ENCODE measurements around the gene TSBP1. TPM values are rescaled to one million over a fixed set of nuclear protein-coding genes. Genes with fewer than 3 reads are reported as not detected.
"Not testable (repeated sequence)": the region's sequence is repeated elsewhere in the genome, so short reads cannot be mapped to it uniquely, and the experiment has no call there.

Gene TSBP1
- total RNA-seq, 2 experiments from 2014 or later = not detected

DNA sequence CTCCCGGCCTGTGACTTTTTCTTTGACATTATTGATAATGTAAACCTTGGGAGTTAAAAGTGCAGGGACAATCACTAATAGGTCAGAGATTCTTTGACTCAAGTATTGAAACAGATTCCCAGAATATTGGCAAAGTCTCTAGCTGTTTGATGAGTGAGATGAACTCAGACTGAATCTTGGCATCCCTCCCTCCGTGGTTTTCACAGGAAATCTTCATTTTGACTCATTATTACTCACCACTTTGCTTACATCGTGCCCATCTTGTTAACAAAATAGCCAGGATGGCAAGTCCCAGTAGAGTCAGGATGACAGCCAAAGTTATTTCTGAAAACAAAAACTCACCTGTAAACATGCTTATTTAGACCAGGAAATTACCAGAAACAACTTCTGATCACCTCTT is 2.0 kb downstream of the TSBP1 start:
- no peak overlapping the region for H3K4me3 Mint-ChIP-seq
- intact Hi-C loops (cut with micrococcal nuclease) = no loop called here
- CTCF ChIA-PET = interaction anchor here (1.2 kb wide), 1 partner anchor 44 kb away, joined by 4 read pairs; no protein-coding TSS in a partner anchor
- DNase-seq (peak; percentile 31), ATAC-seq (no peak)
- H3K36me3 Mint-ChIP-seq (ENCODE audit: low read depth) = no peaks in the 10 kb centered on the region
- H3K4me1 Mint-ChIP-seq (ENCODE audit: low read depth) = peaks cover 5% of the 10 kb centered on the region
- peaks cover 36% of the 10 kb centered on the region for H3K27me3 Mint-ChIP-seq
- H3K9me3 Mint-ChIP-seq = no peaks in the 10 kb centered on the region
- TF ChIP-seq, protein P1, sequence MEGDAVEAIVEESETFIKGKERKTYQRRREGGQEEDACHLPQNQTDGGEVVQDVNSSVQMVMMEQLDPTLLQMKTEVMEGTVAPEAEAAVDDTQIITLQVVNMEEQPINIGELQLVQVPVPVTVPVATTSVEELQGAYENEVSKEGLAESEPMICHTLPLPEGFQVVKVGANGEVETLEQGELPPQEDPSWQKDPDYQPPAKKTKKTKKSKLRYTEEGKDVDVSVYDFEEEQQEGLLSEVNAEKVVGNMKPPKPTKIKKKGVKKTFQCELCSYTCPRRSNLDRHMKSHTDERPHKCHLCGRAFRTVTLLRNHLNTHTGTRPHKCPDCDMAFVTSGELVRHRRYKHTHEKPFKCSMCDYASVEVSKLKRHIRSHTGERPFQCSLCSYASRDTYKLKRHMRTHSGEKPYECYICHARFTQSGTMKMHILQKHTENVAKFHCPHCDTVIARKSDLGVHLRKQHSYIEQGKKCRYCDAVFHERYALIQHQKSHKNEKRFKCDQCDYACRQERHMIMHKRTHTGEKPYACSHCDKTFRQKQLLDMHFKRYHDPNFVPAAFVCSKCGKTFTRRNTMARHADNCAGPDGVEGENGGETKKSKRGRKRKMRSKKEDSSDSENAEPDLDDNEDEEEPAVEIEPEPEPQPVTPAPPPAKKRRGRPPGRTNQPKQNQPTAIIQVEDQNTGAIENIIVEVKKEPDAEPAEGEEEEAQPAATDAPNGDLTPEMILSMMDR (IDR thresholded peaks at IDR 0.05) = no peak
- no peak overlapping the region for H3K27ac Mint-ChIP-seq
- POLR2A ChIA-PET = no interaction called here

- H3K9me3 Mint-ChIP-seq = no peaks in the 10 kb centered on the region
- ATAC-seq (no peak), DNase-seq (no peak)
- H3K4me1 Mint-ChIP-seq (ENCODE audit: low read depth) = peaks cover 5% of the 10 kb centered on the region
- peaks cover 39% of the 10 kb centered on the region for H3K27me3 Mint-ChIP-seq
- no peak overlapping the region for H3K4me3 Mint-ChIP-seq
- ChIA-PET POLR2A (no interaction called here), CTCF (no interaction called here)
- no peaks in the 10 kb centered on the region for H3K36me3 Mint-ChIP-seq (ENCODE audit: low read depth)
- H3K27ac Mint-ChIP-seq = no peak overlapping the region
- intact Hi-C loops (cut with micrococcal nuclease) = no loop called here
- TF ChIP-seq, protein P1 (IDR thresholded peaks at IDR 0.05) = no peak
These were observed 4.1 kb downstream of the TSBP1 start for GRCh38 chr6:32367644-32368043.

DNA sequence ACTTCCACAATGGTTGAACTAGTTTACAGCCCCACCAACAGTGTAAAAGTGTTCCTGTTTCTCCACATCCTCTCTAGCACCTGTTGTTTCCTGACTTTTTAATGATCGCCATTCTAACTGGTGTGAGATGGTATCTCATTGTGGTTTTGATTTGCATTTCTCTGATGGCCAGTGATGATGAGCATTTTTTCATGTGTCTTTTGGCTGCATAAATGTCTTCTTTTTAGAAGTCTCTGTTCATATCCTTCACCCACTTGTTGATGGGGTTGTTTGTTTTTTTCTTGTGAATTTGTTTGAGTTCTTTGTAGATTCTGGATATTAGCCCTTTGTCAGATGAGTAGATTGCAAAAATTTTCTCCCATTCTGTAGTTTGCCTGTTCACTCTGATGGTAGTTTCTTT is 12.5 kb downstream of the TSBP1 start:
- DNase-seq; CTCF ChIA-PET; H3K36me3 Mint-ChIP-seq (ENCODE audit: low read depth): not testable (repeated sequence)

DNA sequence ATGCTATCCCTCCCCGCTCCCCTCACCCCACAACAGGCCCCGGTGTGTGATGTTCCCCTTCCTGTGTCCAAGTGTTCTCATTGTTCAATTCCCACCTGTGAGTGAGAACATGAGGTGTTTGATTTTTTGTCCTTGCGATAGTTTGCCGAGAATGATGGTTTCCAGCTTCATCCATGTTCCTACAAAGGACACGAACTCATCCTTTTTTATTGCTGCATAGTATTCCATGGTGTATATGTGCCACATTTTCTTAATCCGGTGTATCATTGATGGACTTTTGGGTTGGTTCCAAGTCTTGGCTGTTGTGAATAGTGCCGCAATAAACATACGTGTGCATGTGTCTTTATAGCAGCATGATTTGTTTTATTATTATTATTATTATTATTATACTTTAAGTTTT is 13.2 kb downstream of the TSBP1 start:
- H3K4me1 Mint-ChIP-seq (ENCODE audit: low read depth); POLR2A ChIA-PET; DNase-seq; ATAC-seq; CTCF ChIA-PET; H3K9me3 Mint-ChIP-seq; H3K4me3 Mint-ChIP-seq; H3K27ac Mint-ChIP-seq; intact Hi-C loops (cut with micrococcal nuclease); H3K36me3 Mint-ChIP-seq (ENCODE audit: low read depth); H3K27me3 Mint-ChIP-seq: not testable (repeated sequence)

More for the DNA sequence above, 12.5 kb downstream of the TSBP1 start:
- H3K9me3 Mint-ChIP-seq; H3K27me3 Mint-ChIP-seq; ATAC-seq; intact Hi-C loops (cut with micrococcal nuclease); POLR2A ChIA-PET; H3K27ac Mint-ChIP-seq; H3K4me1 Mint-ChIP-seq (ENCODE audit: low read depth); H3K4me3 Mint-ChIP-seq: not testable (repeated sequence)

- ChIA-PET CTCF (no interaction called here), POLR2A (no interaction called here)
- peaks cover 9% of the 10 kb centered on the region for H3K27me3 Mint-ChIP-seq
- H3K4me1 Mint-ChIP-seq (ENCODE audit: low read depth) = no peaks in the 10 kb centered on the region
- TF ChIP-seq, protein P1 (IDR thresholded peaks at IDR 0.05) = no peak
- no peaks in the 10 kb centered on the region for H3K9me3 Mint-ChIP-seq
- H3K27ac Mint-ChIP-seq = no peak overlapping the region
- DNase-seq = no peak
- no peaks in the 10 kb centered on the region for H3K36me3 Mint-ChIP-seq (ENCODE audit: low read depth)
- intact Hi-C loops (cut with micrococcal nuclease) = no loop called here
- no peak for ATAC-seq
- H3K4me3 Mint-ChIP-seq = no peak overlapping the region
These were observed 16.7 kb downstream of the TSBP1 start for GRCh38 chr6:32355018-32355417.

- intact Hi-C loops (cut with micrococcal nuclease) = no loop called here
- no peak for DNase-seq
- no peaks in the 10 kb centered on the region for H3K9me3 Mint-ChIP-seq
- no peak overlapping the region for H3K27ac Mint-ChIP-seq
- H3K27me3 Mint-ChIP-seq = peaks cover 12% of the 10 kb centered on the region
- POLR2A ChIA-PET = no interaction called here
- TF ChIP-seq, protein P1 (IDR thresholded peaks at IDR 0.05) = no peak
- H3K4me1 Mint-ChIP-seq (ENCODE audit: low read depth) = no peaks in the 10 kb centered on the region
- no peak for ATAC-seq
- no peak overlapping the region for H3K4me3 Mint-ChIP-seq
- CTCF ChIA-PET = no interaction called here
- no peaks in the 10 kb centered on the region for H3K36me3 Mint-ChIP-seq (ENCODE audit: low read depth)
These were observed 18.4 kb downstream of the TSBP1 start for GRCh38 chr6:32353348-32353747.

Measured in activated CD8-positive, alpha-beta T cell treated with anti-CD3 and anti-CD28 coated beads for 36 hours (primary cell).